ENCODE measurements around the gene BSN. TPM values are rescaled to one million over a fixed set of nuclear protein-coding genes. Genes with fewer than 3 reads are reported as not detected.

Gene BSN, protein sequence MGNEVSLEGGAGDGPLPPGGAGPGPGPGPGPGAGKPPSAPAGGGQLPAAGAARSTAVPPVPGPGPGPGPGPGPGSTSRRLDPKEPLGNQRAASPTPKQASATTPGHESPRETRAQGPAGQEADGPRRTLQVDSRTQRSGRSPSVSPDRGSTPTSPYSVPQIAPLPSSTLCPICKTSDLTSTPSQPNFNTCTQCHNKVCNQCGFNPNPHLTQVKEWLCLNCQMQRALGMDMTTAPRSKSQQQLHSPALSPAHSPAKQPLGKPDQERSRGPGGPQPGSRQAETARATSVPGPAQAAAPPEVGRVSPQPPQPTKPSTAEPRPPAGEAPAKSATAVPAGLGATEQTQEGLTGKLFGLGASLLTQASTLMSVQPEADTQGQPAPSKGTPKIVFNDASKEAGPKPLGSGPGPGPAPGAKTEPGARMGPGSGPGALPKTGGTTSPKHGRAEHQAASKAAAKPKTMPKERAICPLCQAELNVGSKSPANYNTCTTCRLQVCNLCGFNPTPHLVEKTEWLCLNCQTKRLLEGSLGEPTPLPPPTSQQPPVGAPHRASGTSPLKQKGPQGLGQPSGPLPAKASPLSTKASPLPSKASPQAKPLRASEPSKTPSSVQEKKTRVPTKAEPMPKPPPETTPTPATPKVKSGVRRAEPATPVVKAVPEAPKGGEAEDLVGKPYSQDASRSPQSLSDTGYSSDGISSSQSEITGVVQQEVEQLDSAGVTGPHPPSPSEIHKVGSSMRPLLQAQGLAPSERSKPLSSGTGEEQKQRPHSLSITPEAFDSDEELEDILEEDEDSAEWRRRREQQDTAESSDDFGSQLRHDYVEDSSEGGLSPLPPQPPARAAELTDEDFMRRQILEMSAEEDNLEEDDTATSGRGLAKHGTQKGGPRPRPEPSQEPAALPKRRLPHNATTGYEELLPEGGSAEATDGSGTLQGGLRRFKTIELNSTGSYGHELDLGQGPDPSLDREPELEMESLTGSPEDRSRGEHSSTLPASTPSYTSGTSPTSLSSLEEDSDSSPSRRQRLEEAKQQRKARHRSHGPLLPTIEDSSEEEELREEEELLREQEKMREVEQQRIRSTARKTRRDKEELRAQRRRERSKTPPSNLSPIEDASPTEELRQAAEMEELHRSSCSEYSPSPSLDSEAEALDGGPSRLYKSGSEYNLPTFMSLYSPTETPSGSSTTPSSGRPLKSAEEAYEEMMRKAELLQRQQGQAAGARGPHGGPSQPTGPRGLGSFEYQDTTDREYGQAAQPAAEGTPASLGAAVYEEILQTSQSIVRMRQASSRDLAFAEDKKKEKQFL (N-terminal part only)
- total RNA-seq: 1 to 10 TPM in 5 of 9 donors, under 1 TPM in 4; 0.12 to 1.6 (median 1.0) TPM
- under 1 TPM; 0.19 to 0.42 TPM for polyA plus RNA-seq
- long read RNA-seq, donor 1, partial matches to known transcripts: 1 of 2 reads
- long read RNA-seq, donor 1, other reads (novel, unspliced or antisense): 1 of 2 reads
- long read RNA-seq, donor 2, partial matches to known transcripts: 0 of 2 reads
- long read RNA-seq, donor 2, other reads (novel, unspliced or antisense): 2 of 2 reads
- long read RNA-seq, donor 3, partial matches to known transcripts: 0 of 1 reads
- long read RNA-seq, donor 3, other reads (novel, unspliced or antisense): 1 of 1 reads

GRCh38 chr3:49553692-49554632 lies at the start of gene BSN:
Gene BSN, plus strand, starts transcription at chr3:49554477. Its CDS starts 126 bp downstream, at chr3:49554603.
- H3K9me3 ChIP-seq: no peaks in the 10 kb centered on the region
- intact Hi-C loops (cut with DNase I): no loop called here
- H3K4me1 ChIP-seq: peaks cover 3 to 19% (median 16%) of the 10 kb centered on the region in 12 donors
- H3K27me3 ChIP-seq: peaks cover 0 to 16% (median 0%) of the 10 kb centered on the region in 9 donors
- ATAC-seq (peak; percentile 94 to 98 (median 97)), DNase-seq (peak; percentile 92 to 96 (median 94))
- peak in 1 of 2 donors; percentile 54 for TF ChIP-seq POLR2A (IDR thresholded peaks at IDR 0.05)
- TF ChIP-seq, protein P1, sequence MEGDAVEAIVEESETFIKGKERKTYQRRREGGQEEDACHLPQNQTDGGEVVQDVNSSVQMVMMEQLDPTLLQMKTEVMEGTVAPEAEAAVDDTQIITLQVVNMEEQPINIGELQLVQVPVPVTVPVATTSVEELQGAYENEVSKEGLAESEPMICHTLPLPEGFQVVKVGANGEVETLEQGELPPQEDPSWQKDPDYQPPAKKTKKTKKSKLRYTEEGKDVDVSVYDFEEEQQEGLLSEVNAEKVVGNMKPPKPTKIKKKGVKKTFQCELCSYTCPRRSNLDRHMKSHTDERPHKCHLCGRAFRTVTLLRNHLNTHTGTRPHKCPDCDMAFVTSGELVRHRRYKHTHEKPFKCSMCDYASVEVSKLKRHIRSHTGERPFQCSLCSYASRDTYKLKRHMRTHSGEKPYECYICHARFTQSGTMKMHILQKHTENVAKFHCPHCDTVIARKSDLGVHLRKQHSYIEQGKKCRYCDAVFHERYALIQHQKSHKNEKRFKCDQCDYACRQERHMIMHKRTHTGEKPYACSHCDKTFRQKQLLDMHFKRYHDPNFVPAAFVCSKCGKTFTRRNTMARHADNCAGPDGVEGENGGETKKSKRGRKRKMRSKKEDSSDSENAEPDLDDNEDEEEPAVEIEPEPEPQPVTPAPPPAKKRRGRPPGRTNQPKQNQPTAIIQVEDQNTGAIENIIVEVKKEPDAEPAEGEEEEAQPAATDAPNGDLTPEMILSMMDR (IDR thresholded peaks at IDR 0.05): no peak
- H3K4me3 ChIP-seq: peak within 1 kb of the TSS; percentile 54 to 97 (median 75)
- H3K27ac ChIP-seq: peak within 1 kb of the TSS; percentile 46 to 87 (median 81)
- WGBS, 4 donors: 3 to 12% (median 4%) methylated on average over 23 to 76 of the region's 76 CpGs
- no peaks in the 10 kb centered on the region for H3K36me3 ChIP-seq

GRCh38 chr3:49506906-49507305 lies 47.4 kb upstream of the BSN start:
- no peaks in the 10 kb centered on the region for H3K9me3 ChIP-seq
- intact Hi-C loops (cut with DNase I): loop anchor here in 1 of 10 donors (5.0 kb wide), 1 partner anchor 35 kb away; the partner anchor contains the start of gene DAG1
- no peak overlapping the region for H3K27ac ChIP-seq
- no peak overlapping the region for H3K4me3 ChIP-seq
- DNase-seq (no peak), ATAC-seq (no peak)
- H3K4me1 ChIP-seq: peaks cover 0 to 6% (median 0%) of the 10 kb centered on the region in 12 donors
- no peak for TF ChIP-seq POLR2A (IDR thresholded peaks at IDR 0.05)
- TF ChIP-seq, protein P1 (IDR thresholded peaks at IDR 0.05): no peak
- H3K36me3 ChIP-seq: peaks cover 0 to 25% (median 17%) of the 10 kb centered on the region in 9 donors
- 82 to 95% (median 88%) methylated on average over 3 of the region's 3 CpGs for WGBS, 4 donors
- H3K27me3 ChIP-seq: no peaks in the 10 kb centered on the region

DNA sequence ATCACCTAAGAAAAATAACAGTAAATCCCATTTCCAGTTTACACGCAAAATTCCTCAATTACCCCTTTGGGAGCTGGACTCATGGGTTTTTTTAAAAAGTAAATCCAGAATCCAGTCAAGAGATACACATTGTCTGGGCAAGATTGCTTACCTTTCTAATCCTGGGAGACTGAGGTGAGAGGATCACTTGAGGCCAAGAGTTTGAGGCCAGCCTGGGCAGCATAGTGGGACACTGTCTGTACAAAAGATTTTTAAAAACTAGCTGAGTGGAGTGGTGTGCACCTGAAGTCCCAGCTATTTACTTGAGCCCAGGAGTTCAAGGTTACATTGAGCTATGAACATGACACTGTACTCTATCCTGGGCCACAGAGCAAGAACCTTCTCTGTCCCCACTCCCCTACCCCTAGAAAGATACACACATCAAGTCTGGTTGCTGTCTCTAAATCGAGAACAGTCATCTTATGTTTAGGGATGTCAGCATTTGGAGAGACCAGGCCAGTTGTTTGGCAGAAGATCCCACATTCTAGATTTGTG lies 45.2 kb upstream of the BSN start:
- intact Hi-C loops (cut with DNase I): loop anchor here in 1 of 10 donors (5.0 kb wide), 1 partner anchor 37 kb away; the partner anchor contains the start of gene DAG1
- H3K27me3 ChIP-seq: no peaks in the 10 kb centered on the region
- H3K36me3 ChIP-seq: peaks cover 0 to 40% (median 38%) of the 10 kb centered on the region in 9 donors
- ATAC-seq: no peak
- 30 to 39% (median 34%) methylated on average over 2 of the region's 2 CpGs for WGBS, 4 donors
- no peak overlapping the region for H3K4me3 ChIP-seq
- no peak overlapping the region for H3K27ac ChIP-seq
- no peak for DNase-seq
- H3K4me1 ChIP-seq: peaks cover 0 to 10% (median 0%) of the 10 kb centered on the region in 12 donors
- no peaks in the 10 kb centered on the region for H3K9me3 ChIP-seq
- TF ChIP-seq POLR2A (IDR thresholded peaks at IDR 0.05): no peak
- TF ChIP-seq, protein P1 (IDR thresholded peaks at IDR 0.05): no peak

Measured in heart left ventricle (tissue), 16 donors.